Mucosa of descending colon (tissue), 3 donors: ENCODE results near the gene ART3. TPM values are rescaled to one million over a fixed set of nuclear protein-coding genes. Genes with fewer than 3 reads are reported as not detected.

Source experiments
- ATAC-seq: fragments of 200-7000 bp; cut with Tn5 transposase; one replicate; pipeline ENCODE4 v1.9.1; 2020; ENCODE audit warnings: mild to moderate bottlenecking, moderate library complexity
- DNase-seq, 3 donors: peaks; one replicate each; pipeline ENCODE4 v3.0.0-alpha.2; 2020
- H3K36me3 ChIP-seq: fragments of 200-600 bp; one replicate; pipeline ENCODE4 v1.8.0; 2021; ENCODE audit warnings: low read depth, mild to moderate bottlenecking
- H3K4me1 ChIP-seq: fragments of 200-600 bp; one replicate; pipeline ENCODE4 v1.8.0; 2021; ENCODE audit warnings: low read depth, mild to moderate bottlenecking
- H3K4me3 ChIP-seq: fragments of 200-600 bp; one replicate; pipeline ENCODE4 v1.8.0; 2021; ENCODE audit warnings: mild to moderate bottlenecking
- H3K9me3 ChIP-seq: fragments of 200-600 bp; one replicate; pipeline ENCODE4 v1.8.0; 2021; ENCODE audit warnings: mild to moderate bottlenecking
- CTCF ChIP-seq: fragments of 200-600 bp; IDR thresholded peaks from one replicate; pipeline ENCODE4 v1.8.0; 2022; ENCODE audit warnings: antibody characterized with exemption, mild to moderate bottlenecking
- intact Hi-C, 2 donors: fragments of 100-400 bp; cut with DNase I in 1 of 2; cut with micrococcal nuclease in 1 of 2; formaldehyde crosslinking; loops; one replicate each; pipeline versions ENCODE4 v1.11.0 to v1.11.1; 2022; cut with DNase I, micrococcal nuclease
- long read RNA-seq, 2 donors: library from polyadenylated mRNA; unstranded; transcript quantifications; one replicate each; pipeline ENCODE4 v2.0.0, GENCODE V29; 2019 to 2021
- total RNA-seq, 3 donors: library from RNA; stranded (reverse); fragmentation: NEBNext Ultra II Directional in 2 of 3; extraction: Animal tissue kit (Norgen Biotek cat#: 25700) in 2 of 3; gene quantifications; one replicate each; pipeline versions ENCODE4 v1.2.1 to v1.2.4, GENCODE V29; 2021 to 2023
- donor health status: DM: no; HTN: no; CAD: no; lungs with moderate emphysema.
- donor health status: DM: no; HTN: no; CAD: no.
- donor health status: DM: no; HTN: yes; CAD: no.

The ART3 gene
- total RNA-seq, result 1 to 10 TPM in 2 of 3 donors, not detected in 1; 1.1 to 2.2 TPM
- long read RNA-seq, donor 1, partial matches to known transcripts, result 0 of 2 reads
- long read RNA-seq, donor 1, other reads (novel, unspliced or antisense), result 2 of 2 reads
- long read RNA-seq, donor 2, partial matches to known transcripts, result 0 of 1 reads
- long read RNA-seq, donor 2, other reads (novel, unspliced or antisense), result 1 of 1 reads

GRCh38 chr4:76074468-76074867 is at the start of gene ART3:
Gene ART3 (plus strand): TSS chr4:76074709. CDS start chr4:76075890, 1,181 bp downstream.
- no peaks in the 10 kb centered on the region for H3K9me3 ChIP-seq
- no peak for ATAC-seq

GRCh38 chr4:76028350-76028765 is 46.2 kb upstream of the ART3 start:
- Histone ChIP-seq H3K9me3 (no peaks in the 10 kb centered on the region), H3K36me3 (no peaks in the 10 kb centered on the region), H3K4me1 (peaks cover 6% of the 10 kb centered on the region), H3K4me3 (no peak overlapping the region)
- TF ChIP-seq CTCF, result no peak
- intact Hi-C loops, result no loop called here
- DNase-seq (peak in 1 of 3 donors; percentile 13), ATAC-seq (peak; percentile 62)

More at GRCh38 chr4:76074468-76074867, at the start of gene ART3:
- no peak for TF ChIP-seq CTCF
- H3K4me1 ChIP-seq, result no peaks in the 10 kb centered on the region
- H3K36me3 ChIP-seq, result no peaks in the 10 kb centered on the region
- no peak within 1 kb of the TSS for H3K4me3 ChIP-seq
- intact Hi-C loops, result no loop called here
- no peak for DNase-seq

- Histone ChIP-seq H3K4me3 (no peak overlapping the region), H3K36me3 (no peaks in the 10 kb centered on the region), H3K9me3 (no peaks in the 10 kb centered on the region), H3K4me1 (peaks cover 6% of the 10 kb centered on the region)
- DNase-seq (no peak), ATAC-seq (no peak)
- no peak for TF ChIP-seq CTCF
- intact Hi-C loops, result no loop called here
Observed at GRCh38 chr4:76029300-76029699, 45.2 kb upstream of the ART3 start.

- H3K4me3 ChIP-seq, result no peak overlapping the region
- no peak for ATAC-seq
- H3K9me3 ChIP-seq, result no peaks in the 10 kb centered on the region
- H3K36me3 ChIP-seq, result no peaks in the 10 kb centered on the region
- intact Hi-C loops, result no loop called here
- TF ChIP-seq CTCF, result no peak
- no peaks in the 10 kb centered on the region for H3K4me1 ChIP-seq
- no peak for DNase-seq
Observed at GRCh38 chr4:76035141-76035540, 39.4 kb upstream of the ART3 start.

GRCh38 chr4:76035799-76036380 is 38.6 kb upstream of the ART3 start, which contains the start of gene CXCL11:
Gene CXCL11 (minus strand): TSS chr4:76036070. CDS start chr4:76035987, 83 bp downstream.
- Histone ChIP-seq H3K9me3 (no peaks in the 10 kb centered on the region), H3K4me1 (no peaks in the 10 kb centered on the region), H3K4me3 (no peak within 1 kb of the TSS), H3K36me3 (no peaks in the 10 kb centered on the region)
- ATAC-seq (peak; percentile 84), DNase-seq (no peak)
- intact Hi-C loops, result no loop called here
- TF ChIP-seq CTCF, result no peak
